ENCODE data around the gene EEFSEC.

Gene EEFSEC

DNA sequence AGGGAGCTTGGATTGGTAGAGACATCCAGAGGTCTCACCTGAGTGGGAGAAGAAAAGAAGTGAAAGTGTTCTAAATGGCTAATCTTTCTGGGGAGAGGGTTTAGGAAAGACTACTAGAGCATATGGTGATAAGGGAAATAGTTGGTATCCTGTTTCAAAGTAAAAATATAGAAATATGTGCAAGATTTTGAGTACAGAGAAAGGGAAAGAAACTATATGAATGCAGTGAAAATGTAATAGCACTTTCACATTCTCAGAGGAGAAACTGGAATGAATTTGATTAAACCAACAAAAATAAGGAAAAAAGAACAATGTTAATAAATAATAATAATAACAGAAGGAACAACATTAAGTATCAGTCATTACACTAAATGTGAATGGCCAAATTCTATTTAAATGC is 194.0 kb downstream of the EEFSEC start:
- no peaks in the 10 kb centered on the region for H3F3A ChIP-seq (ENCODE audit: insufficient read depth, low read length)
- no peaks in the 10 kb centered on the region for H3K36me3 ChIP-seq (replicated peaks; ENCODE audit: insufficient read depth, low read length)
- DNase-seq, result no peak
- H3K9me3 ChIP-seq (replicated peaks; ENCODE audit: insufficient read depth, low read length), result no peaks in the 10 kb centered on the region
- H3K27me3 ChIP-seq (replicated peaks; ENCODE audit: insufficient read depth, low read length), result no peaks in the 10 kb centered on the region
- no peaks in the 10 kb centered on the region for H3K9me2 ChIP-seq (replicated peaks; ENCODE audit: insufficient read depth, low read length)
- no peak for TF ChIP-seq EZH2 (optimal IDR thresholded peaks at IDR 0.05; ENCODE audit: low read depth, low read length)
- TF ChIP-seq EZH2phosphoT487 (IDR thresholded peaks at IDR 0.05; ENCODE audit: low read length), result no peak
- TF ChIP-seq CTCF (IDR thresholded peaks at IDR 0.05; ENCODE audit: low read length), result no peak
- H3K9ac ChIP-seq (ENCODE audit: low read length), result no peak overlapping the region
- H3K4me2 ChIP-seq (ENCODE audit: low read depth, low read length), result no peak overlapping the region
- no peaks in the 10 kb centered on the region for H4K20me1 ChIP-seq (ENCODE audit: insufficient read depth, low read length)
- H3K79me2 ChIP-seq (ENCODE audit: low read length), result no peaks in the 10 kb centered on the region
- H3K27ac ChIP-seq (ENCODE audit: low read length), result no peak overlapping the region
- no peak overlapping the region for H3K4me3 ChIP-seq (ENCODE audit: low read length)
- no peak overlapping the region for H2AFZ ChIP-seq (ENCODE audit: low read length)
- H3K4me1 ChIP-seq (ENCODE audit: low read length), result no peaks in the 10 kb centered on the region

DNA sequence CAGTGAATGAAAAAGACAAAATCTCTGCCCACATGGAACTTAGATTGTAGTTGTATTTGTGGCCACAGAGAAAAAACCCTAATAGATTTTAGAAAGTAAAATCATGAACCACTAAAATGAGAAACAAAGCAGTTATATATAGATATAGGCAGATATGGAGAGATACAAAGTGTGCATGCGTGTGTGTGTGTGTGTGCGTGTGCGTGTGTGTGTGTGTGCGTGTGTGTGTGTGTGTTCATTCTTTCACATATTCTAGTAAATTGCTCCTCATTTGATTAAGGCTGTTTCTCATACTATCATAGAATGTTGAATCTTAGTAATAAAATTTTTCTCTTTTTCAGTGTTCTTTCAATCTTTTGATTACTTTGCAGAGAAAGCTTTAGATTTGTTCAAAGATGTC is 194.8 kb downstream of the EEFSEC start:
- Histone ChIP-seq H3K4me1 (ENCODE audit: low read length) (no peaks in the 10 kb centered on the region), H3K36me3 (replicated peaks; ENCODE audit: insufficient read depth, low read length) (no peaks in the 10 kb centered on the region), H3K9ac (ENCODE audit: low read length) (no peak overlapping the region), H2AFZ (ENCODE audit: low read length) (no peak overlapping the region), H3K4me3 (ENCODE audit: low read length) (no peak overlapping the region), H3K4me2 (ENCODE audit: low read depth, low read length) (no peak overlapping the region), H3K27me3 (replicated peaks; ENCODE audit: insufficient read depth, low read length) (no peaks in the 10 kb centered on the region), H3K9me3 (replicated peaks; ENCODE audit: insufficient read depth, low read length) (no peaks in the 10 kb centered on the region), H4K20me1 (ENCODE audit: insufficient read depth, low read length) (no peaks in the 10 kb centered on the region), H3K9me2 (replicated peaks; ENCODE audit: insufficient read depth, low read length) (no peaks in the 10 kb centered on the region), H3K79me2 (ENCODE audit: low read length) (no peaks in the 10 kb centered on the region), H3F3A (ENCODE audit: insufficient read depth, low read length) (no peaks in the 10 kb centered on the region), H3K27ac (ENCODE audit: low read length) (no peak overlapping the region)
- no peak for DNase-seq
- TF ChIP-seq CTCF (IDR thresholded peaks at IDR 0.05; ENCODE audit: low read length) (no peak), EZH2 (optimal IDR thresholded peaks at IDR 0.05; ENCODE audit: low read depth, low read length) (no peak), EZH2phosphoT487 (IDR thresholded peaks at IDR 0.05; ENCODE audit: low read length) (no peak)

DNA sequence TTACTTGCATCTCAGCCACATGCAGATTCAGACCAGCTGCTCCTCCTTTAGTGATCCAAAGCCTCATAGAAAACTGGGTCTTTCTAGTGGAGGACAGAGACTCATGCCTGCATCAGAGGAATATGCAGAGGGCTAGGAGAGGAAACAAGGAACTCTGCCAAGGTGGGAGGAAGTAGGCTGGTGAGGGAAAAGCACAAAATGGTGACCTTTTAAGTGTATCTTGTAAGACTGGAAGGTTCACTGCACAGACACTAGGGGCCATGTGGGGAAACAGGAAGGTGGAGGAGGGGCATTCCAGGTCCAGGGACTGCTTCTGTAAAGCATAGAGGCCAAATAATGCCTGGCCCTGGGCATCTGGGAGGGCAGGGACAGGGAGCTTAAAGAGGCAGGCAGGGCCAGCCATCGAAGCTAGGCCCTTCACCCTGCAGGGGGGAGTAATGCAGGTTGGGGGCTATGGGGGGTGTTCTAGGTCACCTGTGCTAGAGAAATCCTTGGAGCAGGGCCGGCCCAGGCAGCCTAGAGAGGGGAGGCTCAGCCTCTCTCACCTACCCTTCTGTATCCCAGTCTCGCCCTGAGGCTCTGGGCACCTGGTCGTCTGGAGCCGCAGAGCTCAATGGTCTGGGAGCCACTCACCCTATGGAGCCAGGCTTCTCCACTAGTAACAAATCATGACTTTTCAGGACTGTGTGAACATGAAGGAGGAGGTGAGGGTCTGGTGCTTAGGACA is 195.7 kb downstream of the EEFSEC start:
- no peaks in the 10 kb centered on the region for H3F3A ChIP-seq (ENCODE audit: insufficient read depth, low read length)
- H3K79me2 ChIP-seq (ENCODE audit: low read length), result no peaks in the 10 kb centered on the region
- DNase-seq, result no peak
- no peak overlapping the region for H3K4me2 ChIP-seq (ENCODE audit: low read depth, low read length)
- H3K9me2 ChIP-seq (replicated peaks; ENCODE audit: insufficient read depth, low read length), result no peaks in the 10 kb centered on the region
- no peak overlapping the region for H2AFZ ChIP-seq (ENCODE audit: low read length)
- no peaks in the 10 kb centered on the region for H3K36me3 ChIP-seq (replicated peaks; ENCODE audit: insufficient read depth, low read length)
- H3K27me3 ChIP-seq (replicated peaks; ENCODE audit: insufficient read depth, low read length), result no peaks in the 10 kb centered on the region
- no peak for TF ChIP-seq EZH2 (optimal IDR thresholded peaks at IDR 0.05; ENCODE audit: low read depth, low read length)
- no peak for TF ChIP-seq EZH2phosphoT487 (IDR thresholded peaks at IDR 0.05; ENCODE audit: low read length)
- no peak for TF ChIP-seq CTCF (IDR thresholded peaks at IDR 0.05; ENCODE audit: low read length)
- H3K4me3 ChIP-seq (ENCODE audit: low read length), result no peak overlapping the region
- no peaks in the 10 kb centered on the region for H3K4me1 ChIP-seq (ENCODE audit: low read length)
- H3K27ac ChIP-seq (ENCODE audit: low read length), result no peak overlapping the region
- H3K9ac ChIP-seq (ENCODE audit: low read length), result no peak overlapping the region
- no peaks in the 10 kb centered on the region for H3K9me3 ChIP-seq (replicated peaks; ENCODE audit: insufficient read depth, low read length)
- no peaks in the 10 kb centered on the region for H4K20me1 ChIP-seq (ENCODE audit: insufficient read depth, low read length)

Measured in MM.1S (cell line).